Body of pancreas (tissue), 4 donors: ENCODE data around the gene HOXD8. TPM values are rescaled to one million over a fixed set of nuclear protein-coding genes. Genes with fewer than 3 reads are reported as not detected.

Experiments
- ATAC-seq: fragments of 150-250 bp; one replicate; pipeline ENCODE4 v1.9.1; 2016
- DNase-seq, 4 donors: peaks; one replicate each; pipeline ENCODE4 v3.0.0-alpha.2; 2019
- H3K27ac ChIP-seq, 4 donors: fragments of 200-600 bp; sonication (generic); 1 replicate in 3 of 4; 2 replicates in 1 of 4; pipeline versions ENCODE4 v1.5.1 to v1.6.1; 2016 to 2019; ENCODE audit warnings: mild to moderate bottlenecking in 1 of 4, mixed read lengths in 1 of 4, moderate library complexity in 1 of 4
- H3K27me3 ChIP-seq, 2 donors: fragments of 200-600 bp; sonication (generic); one replicate each; pipeline ENCODE4 v1.6.0; 2016; ENCODE audit warnings: mild to moderate bottlenecking in 1 of 2
- H3K36me3 ChIP-seq, 2 donors: fragments of 200-600 bp; sonication (generic); replicated peaks in 1 of 2; 2 replicates each; pipeline ENCODE4 v1.5.1; 2016; ENCODE audit warnings: low read depth in 2 of 2; ENCODE audit not compliant: insufficient read depth in 1 of 2
- H3K4me1 ChIP-seq: fragments of 200-600 bp; sonication (generic); one replicate; pipeline ENCODE4 v1.6.0; 2016
- H3K4me3 ChIP-seq, 2 donors: fragments of 200-600 bp; sonication (generic); 1 replicate in 1 of 2; 2 replicates in 1 of 2; pipeline ENCODE4 v1.5.1; 2016 to 2019
- H3K9me3 ChIP-seq, 3 donors: fragments of 200-600 bp; sonication (generic); 1 replicate in 2 of 3; 2 replicates in 1 of 3; pipeline ENCODE4 v1.5.1; 2016
- POLR2A ChIP-seq, 3 donors: fragments of 450-650 bp; IDR thresholded peaks; one replicate each; pipeline ENCODE4 v1.6.1; 2016; ENCODE audit warnings: antibody characterized with exemption in 3 of 3, mild to moderate bottlenecking in 2 of 3
- WGBS, 2 donors: methylation state at CpG; one replicate each; pipeline ENCODE4 v1.1.5; 2017; 5-methylcytosine and 5-hydroxymethylcytosine counted together
- intact Hi-C: fragments of 100-400 bp; cut with DNase I; formaldehyde crosslinking; loops from one replicate; pipeline ENCODE4 v1.15.1; 2023
- total RNA-seq, 2 donors: library from RNA; depleted of rRNA; stranded (reverse); fragments of >200 nt; gene quantifications; one replicate each; pipeline ENCODE4 v1.1.0, GENCODE V29; 2016
- TF ChIP-seq, protein P1 (sequence below), 7 experiments: fragments of 450-650 bp in 4 of 7; fragments of 200-600 bp in 3 of 7; sonication (generic) in 3 of 7; IDR thresholded peaks; one replicate each; pipeline ENCODE4 v1.5.1; 2016 to 2019; ENCODE audit warnings: antibody characterized with exemption in 7 of 7

Gene HOXD8
- total RNA-seq, 2 donors from 2014 or later = 2.6 to 3.1 TPM

DNA sequence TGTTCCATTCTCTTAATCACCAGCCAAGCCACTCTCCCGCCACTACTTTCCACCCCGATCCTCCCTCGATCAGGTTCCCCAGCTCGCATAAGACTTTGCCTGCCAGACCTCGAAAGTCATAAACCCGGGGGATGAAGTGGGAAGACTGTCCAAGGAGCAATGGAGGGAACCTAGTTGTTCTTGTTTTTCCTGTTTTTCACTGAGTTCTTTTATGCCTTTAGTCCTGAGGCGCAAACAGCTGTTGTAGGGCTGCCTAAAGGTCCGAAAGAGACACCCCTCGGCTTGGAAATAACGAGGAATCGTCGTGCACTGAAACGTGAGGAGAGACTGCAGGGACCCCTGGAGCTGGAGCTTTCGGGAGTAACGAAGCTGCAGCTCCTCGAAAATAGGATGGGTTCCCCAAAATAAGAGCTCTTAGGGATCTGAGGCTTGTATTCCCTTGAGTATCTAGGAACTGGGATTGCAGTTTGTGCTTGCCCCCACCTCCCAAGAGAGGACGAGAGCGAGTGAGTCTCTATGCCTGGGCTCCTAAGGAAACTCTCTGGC is 31.6 kb upstream of the HOXD8 start:
- Histone ChIP-seq H3K9me3 (no peaks in the 10 kb centered on the region), H3K4me1 (peaks cover 33% of the 10 kb centered on the region), H3K27me3 (peaks cover 0 to 61% of the 10 kb centered on the region in 2 donors), H3K27ac (no peak overlapping the region), H3K4me3 (no peak overlapping the region), H3K36me3 (no peaks in the 10 kb centered on the region)
- WGBS, 2 donors = 3 to 4% methylated on average over 18 of the region's 18 CpGs
- TF ChIP-seq, protein P1, sequence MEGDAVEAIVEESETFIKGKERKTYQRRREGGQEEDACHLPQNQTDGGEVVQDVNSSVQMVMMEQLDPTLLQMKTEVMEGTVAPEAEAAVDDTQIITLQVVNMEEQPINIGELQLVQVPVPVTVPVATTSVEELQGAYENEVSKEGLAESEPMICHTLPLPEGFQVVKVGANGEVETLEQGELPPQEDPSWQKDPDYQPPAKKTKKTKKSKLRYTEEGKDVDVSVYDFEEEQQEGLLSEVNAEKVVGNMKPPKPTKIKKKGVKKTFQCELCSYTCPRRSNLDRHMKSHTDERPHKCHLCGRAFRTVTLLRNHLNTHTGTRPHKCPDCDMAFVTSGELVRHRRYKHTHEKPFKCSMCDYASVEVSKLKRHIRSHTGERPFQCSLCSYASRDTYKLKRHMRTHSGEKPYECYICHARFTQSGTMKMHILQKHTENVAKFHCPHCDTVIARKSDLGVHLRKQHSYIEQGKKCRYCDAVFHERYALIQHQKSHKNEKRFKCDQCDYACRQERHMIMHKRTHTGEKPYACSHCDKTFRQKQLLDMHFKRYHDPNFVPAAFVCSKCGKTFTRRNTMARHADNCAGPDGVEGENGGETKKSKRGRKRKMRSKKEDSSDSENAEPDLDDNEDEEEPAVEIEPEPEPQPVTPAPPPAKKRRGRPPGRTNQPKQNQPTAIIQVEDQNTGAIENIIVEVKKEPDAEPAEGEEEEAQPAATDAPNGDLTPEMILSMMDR (IDR thresholded peaks at IDR 0.05) = no peak
- TF ChIP-seq POLR2A (IDR thresholded peaks at IDR 0.05) = no peak
- intact Hi-C loops = loop anchor here (5.0 kb wide), 1 partner anchor 411 kb away; no protein-coding TSS in a partner anchor
- DNase-seq (no peak), ATAC-seq (no peak)

DNA sequence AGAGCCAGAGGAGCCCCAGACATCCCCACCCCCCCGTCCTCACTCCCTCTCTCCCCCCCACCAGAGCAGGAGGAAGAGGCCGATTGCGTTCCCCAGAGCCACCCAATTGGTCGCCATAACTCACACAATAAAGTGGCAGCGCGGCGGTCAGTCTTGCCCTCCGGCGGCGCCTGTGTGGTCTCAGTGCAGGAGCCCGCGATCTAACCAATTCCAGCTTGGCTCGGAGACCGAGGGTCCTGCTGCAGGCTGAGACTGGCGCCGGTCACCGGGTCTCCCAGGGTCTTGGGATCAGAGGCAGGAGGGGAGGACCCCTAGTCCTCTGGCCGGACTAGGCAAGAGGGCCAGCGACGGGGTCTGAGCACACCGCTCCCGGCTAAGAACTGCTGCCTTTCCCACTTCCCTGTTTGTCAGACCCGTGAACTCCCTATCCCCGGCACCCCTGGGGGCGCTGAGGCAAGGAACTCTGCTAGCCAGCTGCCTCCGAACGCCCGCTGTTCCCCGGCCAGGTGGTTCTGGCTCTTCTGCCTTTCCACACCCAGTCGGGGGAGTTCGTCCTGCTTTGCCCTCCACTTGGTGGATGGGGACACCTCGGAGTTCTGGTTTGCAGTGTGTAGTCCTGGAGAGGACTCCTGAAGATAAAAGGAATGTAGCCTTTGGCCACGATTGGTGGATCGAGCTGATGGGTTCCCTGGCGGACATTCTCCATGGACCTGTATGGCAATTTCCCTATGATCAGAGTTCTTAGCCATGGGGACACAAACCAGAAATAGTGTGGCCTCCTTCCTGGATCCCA is 30.9 kb upstream of the HOXD8 start:
- Histone ChIP-seq H3K4me3 (no peak overlapping the region), H3K27me3 (peaks cover 0 to 61% of the 10 kb centered on the region in 2 donors), H3K9me3 (no peaks in the 10 kb centered on the region), H3K36me3 (no peaks in the 10 kb centered on the region), H3K27ac (no peak overlapping the region), H3K4me1 (peaks cover 27% of the 10 kb centered on the region)
- no peak for DNase-seq
- intact Hi-C loops = loop anchor here (5.0 kb wide), 1 partner anchor 411 kb away; no protein-coding TSS in a partner anchor
- 0 to 7% methylated on average over 4 to 35 of the region's 35 CpGs for WGBS, 2 donors
- no peak for TF ChIP-seq POLR2A (IDR thresholded peaks at IDR 0.05)
- TF ChIP-seq, protein P1 (IDR thresholded peaks at IDR 0.05) = no peak
- ATAC-seq = no peak

DNA sequence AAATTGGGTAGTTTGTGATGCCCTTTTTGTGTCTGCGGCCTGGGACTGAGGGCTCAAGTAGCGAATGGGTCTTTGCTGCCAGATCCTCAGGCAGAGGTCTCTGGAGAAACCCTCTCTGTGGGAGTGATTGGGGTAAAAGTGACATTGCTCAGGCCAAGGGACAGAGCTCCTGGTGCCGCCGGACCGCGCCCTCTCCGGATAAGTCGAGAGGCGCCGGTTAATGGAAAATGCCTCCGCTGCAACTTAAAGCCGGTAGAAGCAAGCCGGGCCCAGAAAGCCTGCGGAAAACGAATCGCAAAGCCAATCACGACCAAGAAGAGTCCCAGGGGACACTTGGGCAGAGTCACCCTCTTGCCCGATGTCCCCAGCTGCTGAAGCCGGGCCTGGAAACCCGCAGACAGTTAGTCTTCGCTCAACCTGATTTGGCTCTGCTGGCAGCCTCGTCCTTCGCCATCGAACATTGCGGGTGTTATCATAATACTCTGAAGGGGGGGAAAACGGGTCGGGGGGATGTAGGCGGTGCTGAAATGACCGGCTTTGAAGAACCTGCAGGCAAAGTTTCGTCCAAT is 30.3 kb upstream of the HOXD8 start:
- TF ChIP-seq, protein P1 (IDR thresholded peaks at IDR 0.05) = no peak
- no peak for TF ChIP-seq POLR2A (IDR thresholded peaks at IDR 0.05)
- peaks cover 0 to 61% of the 10 kb centered on the region in 2 donors for H3K27me3 ChIP-seq
- H3K4me3 ChIP-seq = no peak overlapping the region
- H3K4me1 ChIP-seq = peaks cover 27% of the 10 kb centered on the region
- DNase-seq = no peak
- no peak for ATAC-seq
- intact Hi-C loops = loop anchor here (5.0 kb wide), 1 partner anchor 412 kb away; no protein-coding TSS in a partner anchor
- no peaks in the 10 kb centered on the region for H3K9me3 ChIP-seq
- no peaks in the 10 kb centered on the region for H3K36me3 ChIP-seq
- 5 to 6% methylated on average over 26 to 30 of the region's 30 CpGs for WGBS, 2 donors
- no peak overlapping the region for H3K27ac ChIP-seq

DNA sequence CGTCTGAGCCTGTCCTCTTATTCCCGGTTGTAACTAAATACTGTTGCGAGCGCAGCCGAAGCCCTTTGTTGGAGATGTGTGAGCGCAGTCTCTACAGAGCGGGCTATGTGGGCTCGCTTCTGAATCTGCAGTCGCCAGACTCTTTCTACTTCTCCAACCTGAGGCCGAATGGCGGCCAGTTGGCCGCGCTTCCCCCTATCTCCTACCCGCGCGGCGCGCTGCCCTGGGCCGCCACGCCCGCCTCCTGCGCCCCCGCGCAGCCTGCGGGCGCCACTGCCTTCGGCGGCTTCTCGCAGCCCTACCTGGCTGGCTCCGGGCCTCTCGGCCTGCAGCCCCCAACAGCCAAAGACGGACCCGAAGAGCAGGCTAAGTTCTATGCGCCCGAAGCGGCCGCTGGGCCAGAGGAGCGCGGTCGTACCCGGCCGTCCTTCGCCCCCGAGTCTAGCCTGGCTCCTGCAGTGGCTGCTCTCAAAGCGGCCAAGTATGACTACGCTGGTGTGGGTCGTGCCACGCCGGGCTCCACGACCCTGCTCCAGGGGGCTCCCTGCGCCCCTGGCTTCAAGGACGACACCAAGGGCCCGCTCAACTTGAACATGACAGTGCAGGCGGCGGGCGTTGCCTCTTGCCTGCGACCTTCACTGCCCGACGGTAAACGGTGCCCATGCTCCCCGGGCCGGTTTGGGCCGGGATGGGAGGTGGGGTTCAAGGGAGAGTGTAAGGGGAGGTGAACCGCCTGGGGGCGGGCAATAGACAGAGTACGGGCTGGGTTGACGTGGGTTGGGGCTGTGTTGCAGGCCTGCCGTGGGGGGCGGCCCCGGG is 29.6 kb upstream of the HOXD8 start, which contains the start of gene HOXD12:
Gene HOXD12 (plus strand): TSS at position 68 of the 819 bp plus-strand sequence. CDS start 7 bp downstream, at position 75.
- intact Hi-C loops = loop anchor here (5.0 kb wide), 1 partner anchor 413 kb away; no protein-coding TSS in a partner anchor
- no peak within 1 kb of the TSS for H3K27ac ChIP-seq
- no peak within 1 kb of the TSS for H3K4me3 ChIP-seq
- ATAC-seq (no peak), DNase-seq (no peak)
- H3K36me3 ChIP-seq = no peaks in the 10 kb centered on the region
- peaks cover 0 to 62% of the 10 kb centered on the region in 2 donors for H3K27me3 ChIP-seq
- no peaks in the 10 kb centered on the region for H3K9me3 ChIP-seq
- TF ChIP-seq, protein P1 (IDR thresholded peaks at IDR 0.05) = no peak
- no peak for TF ChIP-seq POLR2A (IDR thresholded peaks at IDR 0.05)
- peaks cover 34% of the 10 kb centered on the region for H3K4me1 ChIP-seq
- 2 to 3% methylated on average over 7 to 69 of the region's 70 CpGs for WGBS, 2 donors
